MCF 10A (cell line): ENCODE measurements around the gene XYLT2. TPM values are rescaled to one million over a fixed set of nuclear protein-coding genes. Genes with fewer than 3 reads are reported as not detected.

Experiments
- BruUV-seq: library from RNA; stranded (reverse); fragments of 400-500 nt; replicated peaks from 2 replicates; lab custom pipeline; 2021; lab: Mats Ljungman, UMichigan
- CTCF ChIA-PET: fragments of 300-600 bp; sonication (Branson Sonifier 250); formaldehyde crosslinking; extraction: SDS; loops from one replicate; lab custom pipeline; 2021; ENCODE audit warnings: antibody characterized with exemption, inconsistent platforms; lab: Yijun Ruan, JAX
- POLR2A ChIA-PET: fragments of 300-600, 350-650 bp; sonication (Branson Sonifier 250); formaldehyde crosslinking; extraction: SDS; loops from one replicate; lab custom pipeline; 2020; ENCODE audit warnings: antibody characterized with exemption, inconsistent platforms; lab: Yijun Ruan, JAX
- DNase-seq: peaks from one replicate; pipeline ENCODE4 v3.0.0-alpha.2; 2018; ENCODE audit not compliant: unreplicated experiment
- H3K27ac Mint-ChIP-seq: one replicate; pipeline ENCODE4 v1.8.0; 2022; ENCODE audit warnings: mild to moderate bottlenecking, low read depth, mixed read lengths; ENCODE audit not compliant: unreplicated experiment
- H3K27me3 Mint-ChIP-seq: one replicate; pipeline ENCODE4 v1.8.0; 2022; ENCODE audit warnings: mixed read lengths; ENCODE audit not compliant: insufficient read depth, unreplicated experiment
- H3K36me3 Mint-ChIP-seq: one replicate; pipeline ENCODE4 v1.8.0; 2022; ENCODE audit warnings: mild to moderate bottlenecking, moderate library complexity, mixed read lengths; ENCODE audit not compliant: insufficient read depth, unreplicated experiment
- H3K4me1 Mint-ChIP-seq: one replicate; pipeline ENCODE4 v1.8.0; 2022; ENCODE audit warnings: mixed read lengths; ENCODE audit not compliant: insufficient read depth, unreplicated experiment
- H3K4me3 Mint-ChIP-seq: one replicate; pipeline ENCODE4 v1.8.0; 2022; ENCODE audit warnings: mild to moderate bottlenecking, moderate library complexity, mixed read lengths; ENCODE audit not compliant: unreplicated experiment
- H3K9me3 Mint-ChIP-seq: one replicate; pipeline ENCODE4 v1.8.0; 2022; ENCODE audit warnings: mixed read lengths; ENCODE audit not compliant: unreplicated experiment
- CTCF ChIP-seq: fragments of 200-600 bp; IDR thresholded peaks from one replicate; pipeline ENCODE4 v1.8.0; 2022; ENCODE audit warnings: antibody characterized with exemption, mild to moderate bottlenecking; ENCODE audit not compliant: unreplicated experiment
- intact Hi-C: fragments of 100-400 bp; cut with micrococcal nuclease; formaldehyde crosslinking; loops from 2 replicates; pipeline ENCODE4 v1.14.1; 2022
- total RNA-seq: library from RNA; stranded (reverse); gene quantifications from 2 replicates; pipeline ENCODE4 v1.2.3, GENCODE V29; 2022

XYLT2 gene
- total RNA-seq, 1 experiment from 2014 or later, result 9.6 TPM

- DNase-seq, result no peak
- Mint-ChIP-seq H3K4me3 (no peak overlapping the region), H3K36me3 (peaks cover 32% of the 10 kb centered on the region), H3K4me1 (peaks cover 3% of the 10 kb centered on the region), H3K27ac (no peak overlapping the region), H3K9me3 (no peaks in the 10 kb centered on the region), H3K27me3 (no peaks in the 10 kb centered on the region)
- intact Hi-C loops, result no loop called here
- TF ChIP-seq CTCF, result no peak
- ChIA-PET CTCF (interaction anchor here (0.7 kb wide), 1 partner anchor 196 kb away, joined by 3 read pairs; no protein-coding TSS in a partner anchor), POLR2A (interaction anchor here (1.9 kb wide), 1 partner anchor 10 kb away, joined by 8 read pairs; the partner anchor contains the start of gene XYLT2)
- no TSS peak for BruUV-seq
Observed at GRCh38 chr17:50356892-50357510, 11.1 kb downstream of the XYLT2 start.

- no peak for DNase-seq
- Mint-ChIP-seq H3K36me3 (peaks cover 32% of the 10 kb centered on the region), H3K27ac (no peak overlapping the region), H3K4me3 (no peak overlapping the region), H3K27me3 (no peaks in the 10 kb centered on the region), H3K9me3 (no peaks in the 10 kb centered on the region), H3K4me1 (peaks cover 7% of the 10 kb centered on the region)
- TF ChIP-seq CTCF, result no peak
- intact Hi-C loops, result no loop called here
- ChIA-PET CTCF (interaction anchor here (0.6 to 1.5 kb wide), 4 partner anchors 14 to 60 kb away, joined by 3 to 4 read pairs (median 4); no protein-coding TSS in a partner anchor), POLR2A (interaction anchor here (0.6 to 1.6 kb wide), 3 partner anchors 12 to 38 kb away, joined by 3 to 4 read pairs (median 3); partner anchors contain the start of gene XYLT2)
- BruUV-seq, result no TSS peak
Observed at GRCh38 chr17:50358177-50358576, 12.3 kb downstream of the XYLT2 start.

- DNase-seq, result no peak
- ChIA-PET CTCF (interaction anchor here (0.5 to 5.2 kb wide), 8 partner anchors 13 to 159 kb away, joined by 3 to 46 read pairs (median 4); partner anchors contain the start of genes COL1A1, EME1, LRRC59 and MRPL27), POLR2A (interaction anchor here (1.2 to 3.7 kb wide), 4 partner anchors 9 to 38 kb away, joined by 3 to 23 read pairs (median 4); partner anchors contain the start of genes LRRC59 and XYLT2)
- Mint-ChIP-seq H3K4me3 (no peak overlapping the region), H3K27me3 (no peaks in the 10 kb centered on the region), H3K9me3 (no peaks in the 10 kb centered on the region), H3K36me3 (peaks cover 32% of the 10 kb centered on the region), H3K4me1 (peaks cover 7% of the 10 kb centered on the region), H3K27ac (no peak overlapping the region)
- no peak for TF ChIP-seq CTCF
- BruUV-seq, result no TSS peak
- intact Hi-C loops, result no loop called here
Observed at GRCh38 chr17:50359005-50359699, 13.2 kb downstream of the XYLT2 start.

- ChIA-PET POLR2A (interaction anchor here (2.5 to 3.7 kb wide), 2 partner anchors 13 to 37 kb away, joined by 14 to 23 read pairs; partner anchors contain the start of gene LRRC59), CTCF (interaction anchor here (0.6 to 5.2 kb wide), 9 partner anchors 11 to 384 kb away, joined by 3 to 46 read pairs (median 4); partner anchors contain the start of genes EME1, LRRC59 and MRPL27)
- no TSS peak for BruUV-seq
- no peaks in the 10 kb centered on the region for H3K27me3 Mint-ChIP-seq
- H3K4me3 Mint-ChIP-seq, result no peak overlapping the region
- no peaks in the 10 kb centered on the region for H3K9me3 Mint-ChIP-seq
- H3K27ac Mint-ChIP-seq, result no peak overlapping the region
- no peak for DNase-seq
- TF ChIP-seq CTCF, result no peak
- intact Hi-C loops, result no loop called here
- H3K4me1 Mint-ChIP-seq, result peaks cover 7% of the 10 kb centered on the region
- peaks cover 30% of the 10 kb centered on the region for H3K36me3 Mint-ChIP-seq
Observed at GRCh38 chr17:50359998-50360461, 14.1 kb downstream of the XYLT2 start.
